Measurements from ENCODE around the gene ITGB3. TPM values are rescaled to one million over a fixed set of nuclear protein-coding genes. Genes with fewer than 3 reads are reported as not detected.

ITGB3 gene
- total and polyA plus RNA-seq, 10 of the 15 experiments (the other 5 are each of a cell fraction or from before 2014, with no cell fraction given) = 0.69 to 22.8 (median 13.6) TPM

GRCh38 chr17:47221154-47221553 is 32.5 kb upstream of the ITGB3 start:
- H3K27ac ChIP-seq (ENCODE audit: control insufficient read depth, insufficient read depth) = no peak overlapping the region
- BruUV-seq (replicated peaks) = no TSS peak
- H4K20me1 ChIP-seq (ENCODE audit: control insufficient read depth, insufficient read depth) = no peaks in the 10 kb centered on the region

More at GRCh38 chr17:47221154-47221553, 32.5 kb upstream of the ITGB3 start:
- H3K4me3 ChIP-seq = no peak overlapping the region
- H3K36me3 ChIP-seq (ENCODE audit: control insufficient read depth in 2 of 2, insufficient read depth in 2 of 2, low read length in 1 of 2) = no peaks in the 10 kb centered on the region
- in situ Hi-C loops (cut with MboI) (no loop called here), intact Hi-C loops (cut with micrococcal nuclease; ENCODE audit: unreplicated experiment) (no loop called here)
- H3K27me3 ChIP-seq (replicated peaks in 1 of 2; ENCODE audit: control insufficient read depth in 2 of 2, insufficient read depth in 2 of 2, low read length in 1 of 2) = no peaks in the 10 kb centered on the region
- no peak overlapping the region for H2AFZ ChIP-seq (ENCODE audit: control insufficient read depth, low read depth, low read length)
- SMC1A ChIA-PET (ENCODE audit: uncharacterized antibody, unreplicated experiment) = interaction anchor here (1.1 to 4.8 kb wide), 4 partner anchors 8 to 443 kb away, joined by 3 to 46 read pairs (median 16); partner anchors contain the start of gene CDC27
- H3K79me2 ChIP-seq (ENCODE audit: control insufficient read depth, insufficient read depth, low read length) = no peaks in the 10 kb centered on the region
- RAD21 ChIA-PET (ENCODE audit: unreplicated experiment) = interaction anchor here (2.5 kb wide), 1 partner anchor 14 kb away, joined by 13 read pairs; no protein-coding TSS in a partner anchor
- FAIRE-seq (no peak), DNase-seq (ENCODE audit: low read depth, low spot score) (no peak), ATAC-seq (no peak)
- H3K9ac ChIP-seq (ENCODE audit: control insufficient read depth, insufficient read depth, low read length) = no peak overlapping the region
- TF ChIP-seq ZNF207 (IDR thresholded peaks at IDR 0.05; ENCODE audit: borderline replicate concordance) (no peak), ZNF622 (IDR thresholded peaks at IDR 0.05) (no peak), RAD51 (IDR thresholded peaks at IDR 0.05) (no peak), ZZZ3 (IDR thresholded peaks at IDR 0.05; ENCODE audit: control insufficient read depth, insufficient read length, low read depth) (no peak), DPF2 (IDR thresholded peaks at IDR 0.05) (no peak)
- TF ChIP-seq, protein P1, sequence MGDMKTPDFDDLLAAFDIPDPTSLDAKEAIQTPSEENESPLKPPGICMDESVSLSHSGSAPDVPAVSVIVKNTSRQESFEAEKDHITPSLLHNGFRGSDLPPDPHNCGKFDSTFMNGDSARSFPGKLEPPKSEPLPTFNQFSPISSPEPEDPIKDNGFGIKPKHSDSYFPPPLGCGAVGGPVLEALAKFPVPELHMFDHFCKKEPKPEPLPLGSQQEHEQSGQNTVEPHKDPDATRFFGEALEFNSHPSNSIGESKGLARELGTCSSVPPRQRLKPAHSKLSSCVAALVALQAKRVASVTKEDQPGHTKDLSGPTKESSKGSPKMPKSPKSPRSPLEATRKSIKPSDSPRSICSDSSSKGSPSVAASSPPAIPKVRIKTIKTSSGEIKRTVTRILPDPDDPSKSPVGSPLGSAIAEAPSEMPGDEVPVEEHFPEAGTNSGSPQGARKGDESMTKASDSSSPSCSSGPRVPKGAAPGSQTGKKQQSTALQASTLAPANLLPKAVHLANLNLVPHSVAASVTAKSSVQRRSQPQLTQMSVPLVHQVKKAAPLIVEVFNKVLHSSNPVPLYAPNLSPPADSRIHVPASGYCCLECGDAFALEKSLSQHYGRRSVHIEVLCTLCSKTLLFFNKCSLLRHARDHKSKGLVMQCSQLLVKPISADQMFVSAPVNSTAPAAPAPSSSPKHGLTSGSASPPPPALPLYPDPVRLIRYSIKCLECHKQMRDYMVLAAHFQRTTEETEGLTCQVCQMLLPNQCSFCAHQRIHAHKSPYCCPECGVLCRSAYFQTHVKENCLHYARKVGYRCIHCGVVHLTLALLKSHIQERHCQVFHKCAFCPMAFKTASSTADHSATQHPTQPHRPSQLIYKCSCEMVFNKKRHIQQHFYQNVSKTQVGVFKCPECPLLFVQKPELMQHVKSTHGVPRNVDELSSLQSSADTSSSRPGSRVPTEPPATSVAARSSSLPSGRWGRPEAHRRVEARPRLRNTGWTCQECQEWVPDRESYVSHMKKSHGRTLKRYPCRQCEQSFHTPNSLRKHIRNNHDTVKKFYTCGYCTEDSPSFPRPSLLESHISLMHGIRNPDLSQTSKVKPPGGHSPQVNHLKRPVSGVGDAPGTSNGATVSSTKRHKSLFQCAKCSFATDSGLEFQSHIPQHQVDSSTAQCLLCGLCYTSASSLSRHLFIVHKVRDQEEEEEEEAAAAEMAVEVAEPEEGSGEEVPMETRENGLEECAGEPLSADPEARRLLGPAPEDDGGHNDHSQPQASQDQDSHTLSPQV (IDR thresholded peaks at IDR 0.05) = no peak
- TF ChIP-seq, protein P2, sequence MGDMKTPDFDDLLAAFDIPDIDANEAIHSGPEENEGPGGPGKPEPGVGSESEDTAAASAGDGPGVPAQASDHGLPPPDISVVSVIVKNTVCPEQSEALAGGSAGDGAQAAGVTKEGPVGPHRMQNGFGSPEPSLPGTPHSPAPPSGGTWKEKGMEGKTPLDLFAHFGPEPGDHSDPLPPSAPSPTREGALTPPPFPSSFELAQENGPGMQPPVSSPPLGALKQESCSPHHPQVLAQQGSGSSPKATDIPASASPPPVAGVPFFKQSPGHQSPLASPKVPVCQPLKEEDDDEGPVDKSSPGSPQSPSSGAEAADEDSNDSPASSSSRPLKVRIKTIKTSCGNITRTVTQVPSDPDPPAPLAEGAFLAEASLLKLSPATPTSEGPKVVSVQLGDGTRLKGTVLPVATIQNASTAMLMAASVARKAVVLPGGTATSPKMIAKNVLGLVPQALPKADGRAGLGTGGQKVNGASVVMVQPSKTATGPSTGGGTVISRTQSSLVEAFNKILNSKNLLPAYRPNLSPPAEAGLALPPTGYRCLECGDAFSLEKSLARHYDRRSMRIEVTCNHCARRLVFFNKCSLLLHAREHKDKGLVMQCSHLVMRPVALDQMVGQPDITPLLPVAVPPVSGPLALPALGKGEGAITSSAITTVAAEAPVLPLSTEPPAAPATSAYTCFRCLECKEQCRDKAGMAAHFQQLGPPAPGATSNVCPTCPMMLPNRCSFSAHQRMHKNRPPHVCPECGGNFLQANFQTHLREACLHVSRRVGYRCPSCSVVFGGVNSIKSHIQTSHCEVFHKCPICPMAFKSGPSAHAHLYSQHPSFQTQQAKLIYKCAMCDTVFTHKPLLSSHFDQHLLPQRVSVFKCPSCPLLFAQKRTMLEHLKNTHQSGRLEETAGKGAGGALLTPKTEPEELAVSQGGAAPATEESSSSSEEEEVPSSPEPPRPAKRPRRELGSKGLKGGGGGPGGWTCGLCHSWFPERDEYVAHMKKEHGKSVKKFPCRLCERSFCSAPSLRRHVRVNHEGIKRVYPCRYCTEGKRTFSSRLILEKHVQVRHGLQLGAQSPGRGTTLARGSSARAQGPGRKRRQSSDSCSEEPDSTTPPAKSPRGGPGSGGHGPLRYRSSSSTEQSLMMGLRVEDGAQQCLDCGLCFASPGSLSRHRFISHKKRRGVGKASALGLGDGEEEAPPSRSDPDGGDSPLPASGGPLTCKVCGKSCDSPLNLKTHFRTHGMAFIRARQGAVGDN (IDR thresholded peaks at IDR 0.05) = no peak
- H3K4me1 ChIP-seq (ENCODE audit: control insufficient read depth, insufficient read depth, low read length) = peaks cover 9% of the 10 kb centered on the region
- POLR2A ChIA-PET = no interaction called here
- WGBS (ENCODE audit: insufficient coverage, insufficient replicate concordance, low lambda C conversion rate, missing lambda C conversion rate) = 56% methylated on average over 6 of the region's 6 CpGs
- no peak overlapping the region for H3K4me2 ChIP-seq (ENCODE audit: control insufficient read depth, insufficient read depth)
- CTCF ChIA-PET = interaction anchor here (0.9 to 2.8 kb wide), 5 partner anchors 8 to 58 kb away, joined by 3 to 20 read pairs (median 3); no protein-coding TSS in a partner anchor
- no peaks in the 10 kb centered on the region; the same call in 2 of the 3 replicates for H3K9me3 ChIP-seq (replicated peaks; ENCODE audit: control insufficient read depth, insufficient read depth, low read length)
